NCI-H187 treated with DMSO at 0.1 percent for 48 hours (cell line): ENCODE results near the gene SEPTIN11.
A peak's percentile ranks its signal among the peaks of the same experiment; 100 is the strongest.

Experiments used
- DNase-seq: peaks from one replicate; lab custom pipeline; 2025; lab: John Stamatoyannopoulos, UW

Gene SEPTIN11

GRCh38 chr4:76949276-76950051 is at the start of gene SEPTIN11:
SEPTIN11 (plus strand) TSS chr4:76949752; CDS start chr4:76949904, 152 bp downstream.
- DNase-seq: peak; percentile 91

GRCh38 chr4:76902233-76902890 is 47.2 kb upstream of the SEPTIN11 start:
- no peak for DNase-seq

- no peak for DNase-seq
Observed at GRCh38 chr4:76904646-76905190, 44.8 kb upstream of the SEPTIN11 start.

- no peak for DNase-seq
Observed at GRCh38 chr4:76905521-76905920, 44.0 kb upstream of the SEPTIN11 start.

- DNase-seq: no peak
Observed at GRCh38 chr4:76909711-76910110, 39.8 kb upstream of the SEPTIN11 start.

- DNase-seq: no peak
Observed at GRCh38 chr4:76920715-76921114, 28.8 kb upstream of the SEPTIN11 start.

- no peak for DNase-seq
Observed at GRCh38 chr4:76923619-76924357, 25.8 kb upstream of the SEPTIN11 start.

GRCh38 chr4:76926841-76927240 is 22.7 kb upstream of the SEPTIN11 start:
- no peak for DNase-seq

- DNase-seq: no peak
Observed at GRCh38 chr4:76930685-76931084, 18.9 kb upstream of the SEPTIN11 start.

- DNase-seq: no peak
Observed at GRCh38 chr4:76931087-76931486, 18.5 kb upstream of the SEPTIN11 start.

GRCh38 chr4:76931576-76932276 is 17.8 kb upstream of the SEPTIN11 start:
- DNase-seq: no peak

GRCh38 chr4:76939184-76939583 is 10.4 kb upstream of the SEPTIN11 start:
- DNase-seq: no peak

- no peak for DNase-seq
Observed at GRCh38 chr4:76943129-76943620, 6.4 kb upstream of the SEPTIN11 start.

- no peak for DNase-seq
Observed at GRCh38 chr4:76943790-76944189, 5.8 kb upstream of the SEPTIN11 start.

- no peak for DNase-seq
Observed at GRCh38 chr4:76947369-76947768, 2.2 kb upstream of the SEPTIN11 start.

GRCh38 chr4:76948443-76949275 is 893 bp upstream of the SEPTIN11 start:
- DNase-seq: peak; percentile 61

GRCh38 chr4:76950052-76950955 is 752 bp downstream of the SEPTIN11 start:
- no peak for DNase-seq

- no peak for DNase-seq
Observed at GRCh38 chr4:76950956-76951671, 1.6 kb downstream of the SEPTIN11 start.

GRCh38 chr4:76951672-76952010 is 2.1 kb downstream of the SEPTIN11 start:
- DNase-seq: no peak
